Measurements from ENCODE around the gene IQCM.

Gene IQCM

DNA sequence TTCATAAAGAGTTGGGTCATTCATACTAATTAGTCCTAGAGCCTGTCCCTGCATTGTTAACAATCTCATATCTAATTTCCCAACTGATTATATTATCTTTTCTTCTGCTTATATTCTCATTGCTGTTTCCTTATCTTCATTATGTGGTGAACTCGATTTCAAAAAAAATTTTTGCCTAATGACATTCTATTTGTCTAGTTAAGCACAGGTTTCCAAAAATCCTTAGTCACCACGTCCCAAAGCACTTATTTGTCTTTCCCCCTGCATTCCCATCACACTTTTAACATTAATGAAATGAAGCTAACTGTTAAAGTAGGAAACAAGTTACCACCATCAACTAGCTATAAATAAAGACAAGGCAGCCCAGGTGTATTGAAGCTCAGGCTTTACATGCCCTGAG is 131.1 kb downstream of the IQCM start:
- Histone ChIP-seq H3K4me3 (ENCODE audit: low read length, poor library complexity, severe bottlenecking) (no peak overlapping the region), H3K9ac (ENCODE audit: low read depth, low read length, poor library complexity, severe bottlenecking) (no peak overlapping the region), H3K4me2 (ENCODE audit: low read depth, low read length, poor library complexity, severe bottlenecking) (no peak overlapping the region), H3K9me3 (ENCODE audit: insufficient read depth, low read depth, low read length) (no peaks in the 10 kb centered on the region), H3F3A (ENCODE audit: low read depth) (no peaks in the 10 kb centered on the region), H4K20me1 (ENCODE audit: insufficient read depth, low read length, poor library complexity, severe bottlenecking) (no peaks in the 10 kb centered on the region), H2AFZ (ENCODE audit: low read length) (no peak overlapping the region), H3K9me2 (replicated peaks; ENCODE audit: low read depth, low read length) (no peaks in the 10 kb centered on the region), H3K79me2 (ENCODE audit: insufficient read depth, low read length) (no peaks in the 10 kb centered on the region), H3K27me3 (ENCODE audit: insufficient read depth, low read length, poor library complexity, severe bottlenecking) (no peaks in the 10 kb centered on the region), H3K4me1 (ENCODE audit: insufficient read depth, low read length, poor library complexity, severe bottlenecking) (no peaks in the 10 kb centered on the region), H3K36me3 (ENCODE audit: insufficient read depth, low read length) (no peaks in the 10 kb centered on the region)
- TF ChIP-seq EZH2phosphoT487 (IDR thresholded peaks at IDR 0.05; ENCODE audit: borderline replicate concordance), result no peak
- TF ChIP-seq, protein P1, sequence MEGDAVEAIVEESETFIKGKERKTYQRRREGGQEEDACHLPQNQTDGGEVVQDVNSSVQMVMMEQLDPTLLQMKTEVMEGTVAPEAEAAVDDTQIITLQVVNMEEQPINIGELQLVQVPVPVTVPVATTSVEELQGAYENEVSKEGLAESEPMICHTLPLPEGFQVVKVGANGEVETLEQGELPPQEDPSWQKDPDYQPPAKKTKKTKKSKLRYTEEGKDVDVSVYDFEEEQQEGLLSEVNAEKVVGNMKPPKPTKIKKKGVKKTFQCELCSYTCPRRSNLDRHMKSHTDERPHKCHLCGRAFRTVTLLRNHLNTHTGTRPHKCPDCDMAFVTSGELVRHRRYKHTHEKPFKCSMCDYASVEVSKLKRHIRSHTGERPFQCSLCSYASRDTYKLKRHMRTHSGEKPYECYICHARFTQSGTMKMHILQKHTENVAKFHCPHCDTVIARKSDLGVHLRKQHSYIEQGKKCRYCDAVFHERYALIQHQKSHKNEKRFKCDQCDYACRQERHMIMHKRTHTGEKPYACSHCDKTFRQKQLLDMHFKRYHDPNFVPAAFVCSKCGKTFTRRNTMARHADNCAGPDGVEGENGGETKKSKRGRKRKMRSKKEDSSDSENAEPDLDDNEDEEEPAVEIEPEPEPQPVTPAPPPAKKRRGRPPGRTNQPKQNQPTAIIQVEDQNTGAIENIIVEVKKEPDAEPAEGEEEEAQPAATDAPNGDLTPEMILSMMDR (conservative IDR thresholded peaks at IDR 0.05; ENCODE audit: low read length), result no peak

- peak overlapping the region; percentile 4 for H3K4me3 ChIP-seq (ENCODE audit: low read length, poor library complexity, severe bottlenecking)
- H3K9ac ChIP-seq (ENCODE audit: low read depth, low read length, poor library complexity, severe bottlenecking), result no peak overlapping the region
- TF ChIP-seq EZH2phosphoT487 (IDR thresholded peaks at IDR 0.05; ENCODE audit: borderline replicate concordance), result no peak
- TF ChIP-seq, protein P1 (conservative IDR thresholded peaks at IDR 0.05; ENCODE audit: low read length), result no peak
- H3K27me3 ChIP-seq (ENCODE audit: insufficient read depth, low read length, poor library complexity, severe bottlenecking), result no peaks in the 10 kb centered on the region
- no peak overlapping the region for H3K4me2 ChIP-seq (ENCODE audit: low read depth, low read length, poor library complexity, severe bottlenecking)
- no peaks in the 10 kb centered on the region for H3K4me1 ChIP-seq (ENCODE audit: insufficient read depth, low read length, poor library complexity, severe bottlenecking)
- H4K20me1 ChIP-seq (ENCODE audit: insufficient read depth, low read length, poor library complexity, severe bottlenecking), result no peaks in the 10 kb centered on the region
- no peaks in the 10 kb centered on the region for H3K9me3 ChIP-seq (ENCODE audit: insufficient read depth, low read depth, low read length)
- H3K9me2 ChIP-seq (replicated peaks; ENCODE audit: low read depth, low read length), result no peaks in the 10 kb centered on the region
- H2AFZ ChIP-seq (ENCODE audit: low read length), result peak overlapping the region; percentile 6; the same call in 1 of the 2 replicates
- no peaks in the 10 kb centered on the region for H3K79me2 ChIP-seq (ENCODE audit: insufficient read depth, low read length)
- H3F3A ChIP-seq (ENCODE audit: low read depth), result no peaks in the 10 kb centered on the region
- H3K36me3 ChIP-seq (ENCODE audit: insufficient read depth, low read length), result no peaks in the 10 kb centered on the region
Observed at GRCh38 chr4:149676076-149676475, 139.6 kb downstream of the IQCM start.

- Histone ChIP-seq H3K36me3 (ENCODE audit: insufficient read depth, low read length) (no peaks in the 10 kb centered on the region), H3K4me2 (ENCODE audit: low read depth, low read length, poor library complexity, severe bottlenecking) (no peak overlapping the region), H3K27me3 (ENCODE audit: insufficient read depth, low read length, poor library complexity, severe bottlenecking) (no peaks in the 10 kb centered on the region), H3F3A (ENCODE audit: low read depth) (no peaks in the 10 kb centered on the region), H3K9ac (ENCODE audit: low read depth, low read length, poor library complexity, severe bottlenecking) (no peak overlapping the region), H3K79me2 (ENCODE audit: insufficient read depth, low read length) (no peaks in the 10 kb centered on the region), H4K20me1 (ENCODE audit: insufficient read depth, low read length, poor library complexity, severe bottlenecking) (no peaks in the 10 kb centered on the region), H3K4me1 (ENCODE audit: insufficient read depth, low read length, poor library complexity, severe bottlenecking) (no peaks in the 10 kb centered on the region), H3K9me2 (replicated peaks; ENCODE audit: low read depth, low read length) (no peaks in the 10 kb centered on the region), H3K9me3 (ENCODE audit: insufficient read depth, low read depth, low read length) (no peaks in the 10 kb centered on the region), H3K4me3 (ENCODE audit: low read length, poor library complexity, severe bottlenecking) (no peak overlapping the region), H2AFZ (ENCODE audit: low read length) (no peak overlapping the region)
- TF ChIP-seq, protein P1 (conservative IDR thresholded peaks at IDR 0.05; ENCODE audit: low read length), result no peak
- TF ChIP-seq EZH2phosphoT487 (IDR thresholded peaks at IDR 0.05; ENCODE audit: borderline replicate concordance), result no peak
Observed at GRCh38 chr4:149645790-149646189, 169.9 kb downstream of the IQCM start.

Measured in Loucy (cell line).